KMS-11 (cell line): Measurements from ENCODE around the gene CA12.

Experiments
- H2AFZ ChIP-seq: fragments of 200-600 bp; sonication (generic); 2 replicates; pipeline ENCODE4 v1.6.1; 2016; ENCODE audit warnings: antibody characterized with exemption, mixed run types, low read depth
- H3K27ac ChIP-seq: fragments of 200-600 bp; sonication (generic); 2 replicates; pipeline ENCODE4 v1.6.1; 2016; ENCODE audit warnings: mild to moderate bottlenecking, mixed run types
- H3K27me3 ChIP-seq: fragments of 200-600 bp; sonication (generic); 2 replicates; pipeline ENCODE4 v1.6.1; 2017; ENCODE audit warnings: mild to moderate bottlenecking, low read depth, mixed run types, moderate library complexity; ENCODE audit not compliant: insufficient read depth
- H3K36me3 ChIP-seq: fragments of 200-600 bp; sonication (generic); 2 replicates; pipeline ENCODE4 v1.6.1; 2017; ENCODE audit warnings: mild to moderate bottlenecking, mixed run types; ENCODE audit not compliant: insufficient read depth
- H3K4me1 ChIP-seq: fragments of 200-600 bp; sonication (generic); 2 replicates; pipeline ENCODE4 v1.6.1; 2016; ENCODE audit warnings: mild to moderate bottlenecking, low read depth, mixed run types; ENCODE audit not compliant: poor library complexity, severe bottlenecking
- H3K4me2 ChIP-seq: fragments of 200-600 bp; sonication (generic); 2 replicates; pipeline ENCODE4 v1.7.0; 2016; ENCODE audit warnings: mild to moderate bottlenecking, mixed run types
- H3K4me3 ChIP-seq: fragments of 200-600 bp; sonication (generic); IDR thresholded peaks from 2 replicates; pipeline ENCODE4 v1.6.1; 2017; ENCODE audit warnings: low read depth, low read length, mixed read lengths; ENCODE audit not compliant: insufficient read depth
- H3K79me2 ChIP-seq: fragments of 200-600 bp; sonication (generic); 2 replicates; pipeline ENCODE4 v1.6.1; 2016; ENCODE audit warnings: low read depth, mixed run types; ENCODE audit not compliant: insufficient read depth
- H3K9ac ChIP-seq: fragments of 200-600 bp; sonication (generic); 2 replicates; pipeline ENCODE4 v1.6.1; 2016; ENCODE audit warnings: mild to moderate bottlenecking, mixed run types
- H4K20me1 ChIP-seq: fragments of 200-600 bp; sonication (generic); 2 replicates; pipeline ENCODE4 v1.6.1; 2016; ENCODE audit warnings: mild to moderate bottlenecking, mixed run types; ENCODE audit not compliant: insufficient read depth
- CTCF ChIP-seq: fragments of 200-600 bp; sonication (generic); conservative IDR thresholded peaks from 2 replicates; pipeline ENCODE4 v1.6.1; 2017; ENCODE audit warnings: low read depth, mild to moderate bottlenecking, antibody characterized with exemption, low read length, moderate library complexity, mixed read lengths

Gene CA12

GRCh38 chr15:63378946-63379345 is 2.7 kb downstream of the CA12 start:
- TF ChIP-seq CTCF, result no peak
- no peak overlapping the region for H3K27ac ChIP-seq
- H3K79me2 ChIP-seq, result no peaks in the 10 kb centered on the region
- H3K36me3 ChIP-seq, result no peaks in the 10 kb centered on the region
- no peak overlapping the region for H3K4me3 ChIP-seq
- no peaks in the 10 kb centered on the region for H3K27me3 ChIP-seq
- H3K4me1 ChIP-seq, result no peaks in the 10 kb centered on the region
- H3K4me2 ChIP-seq, result no peak overlapping the region
- H3K9ac ChIP-seq, result no peak overlapping the region
- H2AFZ ChIP-seq, result no peak overlapping the region
- H4K20me1 ChIP-seq, result no peaks in the 10 kb centered on the region

GRCh38 chr15:63374686-63375520 is 6.7 kb downstream of the CA12 start:
- Histone ChIP-seq H3K36me3 (no peaks in the 10 kb centered on the region), H3K79me2 (no peaks in the 10 kb centered on the region), H3K9ac (no peak overlapping the region), H4K20me1 (no peaks in the 10 kb centered on the region), H2AFZ (no peak overlapping the region), H3K4me2 (no peak overlapping the region), H3K4me3 (no peak overlapping the region), H3K27ac (no peak overlapping the region), H3K27me3 (no peaks in the 10 kb centered on the region), H3K4me1 (no peaks in the 10 kb centered on the region)
- TF ChIP-seq CTCF, result no peak

- Histone ChIP-seq H3K4me2 (no peak overlapping the region), H3K9ac (no peak overlapping the region), H3K27me3 (no peaks in the 10 kb centered on the region), H3K36me3 (no peaks in the 10 kb centered on the region), H3K79me2 (no peaks in the 10 kb centered on the region), H4K20me1 (no peaks in the 10 kb centered on the region), H3K4me1 (no peaks in the 10 kb centered on the region), H3K4me3 (no peak overlapping the region), H3K27ac (no peak overlapping the region), H2AFZ (no peak overlapping the region)
- no peak for TF ChIP-seq CTCF
Observed at GRCh38 chr15:63373866-63374548, 7.6 kb downstream of the CA12 start.

- Histone ChIP-seq H3K4me2 (no peak overlapping the region), H4K20me1 (no peaks in the 10 kb centered on the region), H2AFZ (no peak overlapping the region), H3K4me3 (no peak overlapping the region), H3K27me3 (no peaks in the 10 kb centered on the region), H3K9ac (no peak overlapping the region), H3K79me2 (no peaks in the 10 kb centered on the region), H3K36me3 (no peaks in the 10 kb centered on the region), H3K27ac (no peak overlapping the region), H3K4me1 (no peaks in the 10 kb centered on the region)
- no peak for TF ChIP-seq CTCF
Observed at GRCh38 chr15:63373330-63373729, 8.3 kb downstream of the CA12 start.
